Activated CD8-positive, alpha-beta memory T cell treated with anti-CD3 and anti-CD28 coated beads, Interleukin-2, amount 50 U/mL, for 24 hours (primary cell): ENCODE results near the gene PYDC2.
"Not testable (repeated sequence)": the region's sequence is repeated elsewhere in the genome, so short reads cannot be mapped to it uniquely, and the experiment has no call there.

ENCODE experiments used
- DNase-seq: peaks from one replicate; pipeline ENCODE4 v3.0.0-alpha.2; 2020; ENCODE audit errors: extremely low read depth

The PYDC2 gene

DNA sequence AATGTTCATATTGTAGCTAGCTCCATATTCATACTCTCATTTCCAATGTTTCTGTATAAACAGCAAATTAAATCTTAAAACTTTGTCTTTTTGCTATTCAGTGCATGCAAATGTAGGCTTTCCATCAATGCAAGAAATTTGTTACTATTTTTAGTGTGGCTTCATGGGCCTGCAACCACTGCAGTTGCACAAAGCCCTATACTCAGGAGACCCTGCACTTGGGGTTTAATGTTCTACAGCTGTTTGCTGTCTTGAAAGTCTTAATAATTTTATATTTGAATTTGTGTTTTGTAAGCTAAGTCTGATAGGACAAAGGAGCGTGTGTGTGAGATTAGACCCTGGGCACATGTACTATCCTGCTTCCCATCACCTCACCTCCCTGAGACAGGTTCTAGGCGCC lies 9.6 kb downstream of the PYDC2 start:
- no peak for DNase-seq

DNA sequence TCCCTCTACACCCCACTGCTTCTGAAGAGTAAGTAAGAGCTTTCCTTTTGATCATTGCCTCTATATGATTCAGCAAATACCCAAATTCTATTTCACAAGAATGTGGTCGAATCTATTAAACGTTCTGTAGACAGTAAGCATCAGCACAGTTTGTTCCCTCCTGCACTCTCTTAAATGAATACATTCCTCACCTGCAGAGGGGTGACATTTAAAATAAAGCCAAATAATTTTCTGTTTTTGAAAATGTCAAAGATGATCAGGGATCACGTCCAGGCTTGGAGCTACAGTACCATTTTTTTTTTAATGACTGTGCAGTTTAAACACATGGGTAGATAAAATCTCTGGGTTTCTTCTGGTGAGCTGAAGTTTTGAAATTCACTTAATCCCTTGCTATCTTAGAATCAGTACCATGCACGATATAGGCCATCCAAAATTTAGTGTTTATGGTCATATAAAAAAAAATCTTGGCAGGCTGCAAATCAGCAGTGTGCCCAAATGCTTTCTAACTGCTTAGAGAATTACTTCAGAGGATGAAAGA lies 12.8 kb downstream of the PYDC2 start:
- DNase-seq, result no peak

DNA sequence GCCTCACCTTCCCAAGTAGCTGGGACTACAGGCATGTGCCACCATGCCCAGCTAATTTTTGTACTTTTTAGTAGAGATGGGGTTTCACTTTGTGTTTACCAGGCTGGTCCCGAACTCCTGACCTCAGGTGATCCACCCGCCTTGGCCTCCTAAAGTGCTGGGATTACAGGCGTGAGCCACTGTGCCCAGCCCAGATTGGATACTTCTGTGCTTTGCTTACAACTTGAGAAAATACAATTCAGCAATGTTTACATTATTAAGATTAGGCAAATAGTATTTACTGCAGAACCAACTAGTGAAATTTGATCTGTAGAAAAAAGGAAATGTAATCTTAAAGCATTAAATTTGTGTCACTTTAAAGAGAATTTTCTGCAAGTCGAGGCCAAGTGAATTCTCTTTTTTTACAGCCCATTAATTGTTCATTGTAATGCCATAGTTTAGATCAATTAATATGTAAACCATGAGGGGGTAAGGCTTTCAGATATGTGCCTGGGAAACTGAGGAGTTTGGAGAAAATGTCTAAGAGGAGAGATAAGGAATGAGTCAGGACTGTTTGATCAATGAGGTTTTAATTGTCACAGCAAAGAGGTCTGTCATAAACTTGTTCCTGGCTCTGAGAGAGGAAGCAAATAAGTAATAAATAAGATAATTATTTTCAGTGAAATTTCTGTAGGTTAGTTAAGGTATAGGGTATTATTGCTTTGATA lies 15.3 kb downstream of the PYDC2 start:
- DNase-seq, result no peak

DNA sequence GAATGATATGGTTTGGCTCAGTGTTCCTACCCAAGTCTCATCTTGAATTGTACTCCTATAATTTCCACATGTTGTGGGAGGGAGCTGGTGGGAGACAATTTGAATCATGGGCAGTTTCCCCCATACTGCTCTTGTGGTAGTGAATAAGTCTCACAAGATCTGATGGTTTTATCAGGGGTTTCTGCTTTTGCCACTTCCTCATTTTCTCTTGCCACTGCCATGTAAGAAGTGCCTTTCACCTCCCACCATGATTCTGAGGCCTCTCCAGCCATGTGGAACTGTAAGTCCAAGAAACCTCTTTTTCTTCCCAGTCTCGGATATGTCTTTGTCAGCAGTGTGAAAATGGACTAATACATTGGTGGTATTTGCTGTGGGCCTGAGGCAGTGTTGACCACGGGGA lies 23.0 kb downstream of the PYDC2 start:
- DNase-seq, result not testable (repeated sequence)

DNA sequence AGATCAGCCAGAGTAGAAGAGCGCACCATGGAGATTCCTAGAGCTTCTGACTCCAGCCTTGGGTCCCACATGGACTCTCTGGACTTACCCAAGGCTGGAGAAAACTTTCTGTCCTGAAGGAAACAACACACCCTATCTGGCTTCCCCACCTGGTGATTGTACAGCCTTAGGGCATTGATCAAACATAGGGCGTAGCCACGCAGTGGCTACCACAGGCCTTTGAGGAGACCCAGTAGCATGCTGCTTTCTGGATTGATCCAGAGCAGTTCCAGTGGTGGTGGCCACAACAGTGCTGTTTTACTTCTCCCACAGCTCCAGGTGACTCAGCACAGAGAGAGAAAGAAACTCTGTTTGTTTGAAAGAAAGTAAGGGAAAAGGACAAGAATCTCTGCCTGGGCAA lies 23.5 kb downstream of the PYDC2 start:
- no peak for DNase-seq

DNA sequence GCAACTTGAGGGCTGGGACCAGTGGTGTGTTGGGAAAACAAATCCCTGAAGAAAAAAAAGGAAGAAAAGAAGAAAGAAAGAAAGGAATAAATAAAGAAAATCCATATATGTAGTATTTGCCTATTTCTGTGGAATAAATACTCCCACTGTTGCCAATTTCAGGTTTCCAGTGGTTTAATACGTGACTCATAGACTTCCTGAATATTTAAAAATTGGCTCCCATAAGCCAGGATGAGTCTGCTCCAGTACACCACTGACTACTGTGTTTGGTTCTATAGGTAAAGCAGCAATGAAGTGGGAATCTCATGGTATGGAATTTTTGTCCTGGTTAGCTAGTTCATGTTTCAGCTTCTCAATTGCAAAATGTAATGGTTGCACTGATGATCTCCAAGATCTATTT lies 31.6 kb downstream of the PYDC2 start:
- no peak for DNase-seq

DNA sequence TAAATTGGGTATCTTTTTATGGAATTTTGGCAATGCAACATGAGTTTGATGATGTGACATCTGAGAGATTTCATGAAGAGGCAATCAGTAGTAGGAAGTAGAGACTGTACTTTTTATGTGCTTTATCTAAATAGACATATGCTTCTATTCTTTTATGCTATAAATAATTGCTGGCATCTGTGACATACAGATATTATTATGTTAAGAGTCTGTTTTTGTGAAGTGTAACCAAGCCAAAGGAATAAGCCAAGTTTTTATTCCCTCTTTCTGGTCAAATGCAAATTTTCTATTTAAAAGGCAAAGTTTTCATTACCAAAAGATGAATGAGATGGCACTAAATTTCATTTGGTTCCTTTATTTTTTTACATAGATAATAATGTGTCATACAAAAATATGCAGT lies 32.4 kb downstream of the PYDC2 start:
- DNase-seq, result no peak

DNA sequence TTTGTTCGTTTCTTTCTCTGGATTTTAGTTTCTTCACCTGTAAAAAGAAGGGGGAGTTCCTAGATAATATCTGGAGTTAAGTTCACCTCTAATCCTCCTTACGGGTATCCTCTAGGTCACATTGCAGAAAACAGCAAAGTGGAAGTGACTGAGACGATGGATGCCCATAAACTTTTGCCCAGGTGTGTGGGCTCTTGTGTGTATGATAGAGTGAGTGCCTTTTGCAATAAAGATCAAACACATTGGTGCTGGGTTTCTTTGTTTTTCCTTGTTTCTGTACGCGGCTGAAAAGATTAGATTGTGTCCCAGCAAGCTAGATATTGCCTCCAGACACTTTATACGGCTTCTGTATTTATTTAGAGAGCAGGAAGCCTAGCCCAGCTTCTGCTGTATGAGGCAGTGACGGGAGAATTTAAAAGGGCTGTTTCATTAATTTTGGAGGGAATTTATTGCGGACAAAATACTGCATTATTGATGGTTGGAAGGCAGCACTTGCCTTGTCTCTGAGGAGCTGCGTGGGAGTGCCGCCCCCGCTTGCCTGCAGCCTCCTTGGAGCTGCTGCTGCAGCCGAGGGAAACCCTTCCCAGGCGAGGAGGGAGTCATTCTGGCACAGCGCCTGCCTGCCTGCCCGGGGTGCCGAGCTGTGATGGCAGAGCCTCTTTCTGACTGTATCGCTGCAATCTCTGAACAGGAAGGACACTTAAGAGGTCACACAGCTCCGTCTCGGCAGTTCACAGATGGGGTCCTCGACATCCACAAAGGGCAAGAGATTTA lies 38.5 kb downstream of the PYDC2 start:
- DNase-seq, result no peak

DNA sequence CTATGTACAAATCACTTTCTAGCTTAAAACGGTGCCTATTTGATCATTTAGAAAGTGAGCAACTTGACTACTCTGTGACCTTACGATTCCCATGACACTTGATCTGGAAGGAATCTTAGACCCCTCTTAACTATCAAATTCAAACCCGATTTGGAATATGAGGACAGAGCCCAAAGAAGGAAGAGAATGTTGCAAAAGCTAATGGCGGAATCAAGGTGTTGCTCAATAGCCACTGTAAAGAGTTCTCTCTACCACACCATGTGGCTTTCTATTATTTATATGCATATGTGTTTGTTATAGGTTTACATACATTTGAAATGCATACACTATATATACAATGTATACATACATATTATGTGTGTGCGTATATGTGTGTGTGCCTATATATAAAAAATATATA lies 39.9 kb downstream of the PYDC2 start:
- no peak for DNase-seq

DNA sequence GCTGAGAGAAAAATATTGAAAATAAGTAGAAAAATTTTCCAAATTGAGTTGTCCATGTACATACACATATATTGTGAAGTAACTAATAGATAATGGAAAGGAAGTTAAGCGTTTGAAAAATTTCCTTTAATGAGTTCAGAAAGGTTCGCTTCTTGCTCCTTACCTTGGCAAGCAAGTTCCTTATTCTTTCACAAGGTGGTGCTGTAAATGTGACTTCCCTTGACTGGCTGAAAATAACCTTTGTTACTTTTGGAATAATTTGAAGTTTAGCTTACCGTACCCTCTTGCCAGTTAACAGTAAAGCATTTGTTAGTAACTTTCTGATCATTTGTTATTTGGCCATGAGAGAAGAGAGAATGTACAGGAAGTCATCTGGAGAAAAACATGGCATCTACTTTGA lies 41.6 kb downstream of the PYDC2 start:
- no peak for DNase-seq

DNA sequence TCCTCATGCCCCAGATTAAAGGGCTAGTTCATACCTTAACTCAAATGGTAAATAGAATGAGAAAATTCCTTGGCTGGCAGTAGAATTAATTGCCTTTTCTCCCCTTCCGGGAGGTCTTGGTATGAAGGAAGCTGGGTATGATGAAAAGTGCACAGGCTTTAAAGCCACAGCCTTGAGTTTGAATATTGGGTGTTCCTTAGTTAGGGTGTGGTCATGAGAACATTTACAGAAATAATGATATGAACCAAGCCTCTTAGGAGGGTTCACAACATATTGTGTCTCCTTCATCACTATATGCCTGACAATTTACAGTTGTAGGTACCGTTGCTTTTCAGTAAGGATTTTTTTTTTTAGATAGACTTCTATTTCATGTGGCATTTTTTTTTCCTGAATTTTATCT lies 48.1 kb downstream of the PYDC2 start:
- DNase-seq, result no peak
